ENCODE measurements around the gene RAB4B. TPM values are rescaled to one million over a fixed set of nuclear protein-coding genes. Genes with fewer than 3 reads are reported as not detected.

RAB4B gene
- total and polyA plus RNA-seq, 10 donors, result 36.8 to 95.3 (median 58.8) TPM

DNA sequence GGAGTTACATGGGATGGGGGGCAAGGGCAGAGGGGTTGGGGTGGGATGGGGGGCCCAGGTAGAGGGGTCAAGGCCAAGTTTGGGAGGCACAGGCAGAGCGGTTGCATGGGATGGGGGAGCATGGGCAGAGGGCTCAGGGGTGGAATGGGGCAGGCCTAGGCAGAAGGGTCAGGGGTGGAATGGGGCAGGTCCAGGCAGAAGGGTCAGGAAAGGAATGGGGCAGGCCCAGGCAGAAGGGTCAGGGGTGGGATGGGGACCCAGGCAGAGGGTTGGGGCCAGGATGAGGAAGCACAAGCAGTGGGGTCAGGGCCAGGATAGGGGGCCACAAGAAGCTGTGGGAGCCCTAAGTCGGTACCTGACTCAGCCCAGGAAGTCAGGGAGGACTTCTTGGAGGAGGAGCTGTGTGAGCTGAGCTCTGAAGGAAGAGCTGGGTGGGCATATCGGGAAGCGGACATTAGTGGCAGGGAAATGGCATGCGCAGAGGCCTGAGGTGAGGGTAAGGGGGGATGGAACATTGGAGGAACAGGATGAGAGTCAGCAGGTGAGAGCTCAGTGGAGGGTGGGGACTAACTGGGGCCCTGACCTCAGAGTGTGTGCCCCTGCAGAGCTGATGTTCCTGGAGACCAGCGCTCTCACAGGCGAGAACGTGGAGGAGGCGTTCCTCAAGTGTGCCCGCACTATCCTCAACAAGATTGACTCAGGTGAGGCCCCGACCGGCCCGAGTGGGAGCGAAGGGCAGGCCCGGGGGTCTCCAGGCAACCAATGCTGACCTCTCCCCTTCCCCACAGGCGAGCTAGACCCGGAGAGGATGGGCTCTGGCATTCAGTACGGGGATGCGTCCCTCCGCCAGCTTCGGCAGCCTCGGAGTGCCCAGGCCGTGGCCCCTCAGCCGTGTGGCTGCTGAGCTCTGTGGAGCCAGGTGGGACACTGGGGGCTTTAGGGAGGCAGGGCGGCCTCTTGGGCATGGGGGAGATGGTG, 8.3 kb downstream of the RAB4B start:
- Histone ChIP-seq H3K4me1 (peaks cover 0 to 4% (median 0%) of the 10 kb centered on the region in 6 donors), H3K36me3 (peaks cover 0 to 100% (median 30%) of the 10 kb centered on the region in 6 donors), H3K27ac (peak overlapping the region in 1 of 8 donors; percentile 17), H3K4me3 (no peak overlapping the region), H3K9me3 (no peaks in the 10 kb centered on the region), H3K27me3 (replicated peaks in 1 of 7) (no peaks in the 10 kb centered on the region)
- TF ChIP-seq CTCF (IDR thresholded peaks at IDR 0.05 in 8 of 11, conservative IDR thresholded peaks at IDR 0.05 in 3 of 11) (no peak), POLR2A (IDR thresholded peaks at IDR 0.05) (no peak), POLR2AphosphoS5 (IDR thresholded peaks at IDR 0.05) (peak in 1 of 3 donors; percentile 53)
- DNase-seq, result no peak
- 91 to 94% (median 94%) methylated on average over 19 to 25 of the region's 25 CpGs for WGBS, 5 donors
- intact Hi-C loops (cut with DNase I; ENCODE audit: low total_unique reads), result no loop called here

- peaks cover 0 to 24% (median 10%) of the 10 kb centered on the region in 6 donors for H3K4me1 ChIP-seq
- no peak for TF ChIP-seq POLR2A (IDR thresholded peaks at IDR 0.05)
- TF ChIP-seq POLR2AphosphoS5 (IDR thresholded peaks at IDR 0.05), result no peak
- no peak for TF ChIP-seq CTCF (IDR thresholded peaks at IDR 0.05 in 8 of 11, conservative IDR thresholded peaks at IDR 0.05 in 3 of 11)
- H3K4me3 ChIP-seq, result no peak overlapping the region
- peak overlapping the region in 1 of 8 donors; percentile 5 for H3K27ac ChIP-seq
- intact Hi-C loops (cut with DNase I; ENCODE audit: low total_unique reads), result loop anchor here (5.0 kb wide), 1 partner anchor 79 kb away; no protein-coding TSS in a partner anchor
- H3K9me3 ChIP-seq, result no peaks in the 10 kb centered on the region
- 80 to 95% (median 93%) methylated on average over 7 of the region's 7 CpGs for WGBS, 5 donors
- no peaks in the 10 kb centered on the region for H3K27me3 ChIP-seq (replicated peaks in 1 of 7)
- DNase-seq, result no peak
- H3K36me3 ChIP-seq, result peaks cover 0 to 94% (median 25%) of the 10 kb centered on the region in 6 donors
Measured at GRCh38 chr19:40791349-40791748, 13.3 kb downstream of the RAB4B start.

DNA sequence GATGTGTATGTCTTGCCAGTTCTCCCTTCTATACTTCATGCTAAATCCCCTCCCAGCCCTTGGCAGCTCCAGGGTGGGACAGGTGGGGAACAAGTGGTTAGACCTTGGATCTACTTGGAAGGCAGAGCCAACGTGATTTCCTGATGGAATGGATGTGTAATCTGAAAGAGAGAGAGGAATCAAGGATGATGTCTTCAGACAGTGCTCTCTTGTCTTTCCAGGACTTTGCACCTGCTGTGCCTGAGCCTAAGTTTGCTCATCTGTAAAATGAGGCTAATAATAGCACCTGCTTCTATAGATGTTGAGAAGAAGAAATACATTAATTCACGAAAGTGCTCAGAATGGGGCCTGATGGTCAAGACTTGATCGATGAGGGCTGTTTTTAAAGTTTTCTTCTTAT, 13.9 kb downstream of the RAB4B start:
- intact Hi-C loops (cut with DNase I; ENCODE audit: low total_unique reads), result loop anchor here (5.0 kb wide), 1 partner anchor 80 kb away; no protein-coding TSS in a partner anchor
- Histone ChIP-seq H3K4me1 (peaks cover 0 to 31% (median 10%) of the 10 kb centered on the region in 6 donors), H3K27me3 (replicated peaks in 1 of 7) (no peaks in the 10 kb centered on the region), H3K27ac (peak overlapping the region in 4 of 8 donors; percentile 5 to 61 (median 26)), H3K36me3 (peaks cover 0 to 92% (median 19%) of the 10 kb centered on the region in 6 donors), H3K9me3 (no peaks in the 10 kb centered on the region), H3K4me3 (no peak overlapping the region)
- TF ChIP-seq POLR2A (IDR thresholded peaks at IDR 0.05) (no peak), POLR2AphosphoS5 (IDR thresholded peaks at IDR 0.05) (no peak), CTCF (IDR thresholded peaks at IDR 0.05 in 8 of 11, conservative IDR thresholded peaks at IDR 0.05 in 3 of 11) (no peak)
- no peak for DNase-seq
- 51 to 78% (median 61%) methylated on average over 3 of the region's 3 CpGs for WGBS, 5 donors
